GM13977 (cell line): ENCODE data around the gene PBX1.

Experiments used
- DNase-seq: peaks from one replicate; pipeline ENCODE4 v3.0.0; 2012; ENCODE audit warnings: low spot score
- in situ Hi-C: fragments of 300-500 bp; cut with MboI; formaldehyde crosslinking; loops from one replicate; pipeline ENCODE4 v1.12.0; 2022; ENCODE audit warnings: low sequenced_read_pairs, low pct_unique_long_range_greater_than_20kb, mixed read lengths, inconsistent platforms; ENCODE audit not compliant: unreplicated experiment
- TF ChIP-seq, protein P1 (sequence below): IDR thresholded peaks from 2 replicates; pipeline ENCODE4 v1.5.1; 2012; ENCODE audit warnings: mild to moderate bottlenecking, control low read depth; ENCODE audit not compliant: insufficient read depth; ENCODE audit errors: extremely low read depth, missing control alignments

Gene PBX1

DNA sequence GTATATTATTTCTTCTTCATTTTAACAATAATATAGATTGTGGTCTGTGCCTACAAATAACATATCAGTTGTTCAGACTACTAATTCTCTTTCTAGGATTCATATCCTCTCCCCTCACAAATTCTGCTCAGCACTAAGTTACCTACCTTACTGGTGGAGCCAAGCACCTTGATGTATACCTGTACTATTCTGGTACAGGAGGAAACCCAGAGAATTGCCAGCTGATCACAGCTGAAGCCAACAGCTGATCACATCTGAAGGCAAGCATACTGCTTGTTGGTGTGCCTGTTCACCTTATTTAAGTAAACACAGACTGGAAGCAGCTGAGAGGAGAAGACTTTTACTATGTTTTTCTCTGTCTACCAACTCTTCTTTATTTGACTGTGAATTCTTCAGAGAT lies 101.8 kb downstream of the PBX1 start:
- TF ChIP-seq, protein P1, sequence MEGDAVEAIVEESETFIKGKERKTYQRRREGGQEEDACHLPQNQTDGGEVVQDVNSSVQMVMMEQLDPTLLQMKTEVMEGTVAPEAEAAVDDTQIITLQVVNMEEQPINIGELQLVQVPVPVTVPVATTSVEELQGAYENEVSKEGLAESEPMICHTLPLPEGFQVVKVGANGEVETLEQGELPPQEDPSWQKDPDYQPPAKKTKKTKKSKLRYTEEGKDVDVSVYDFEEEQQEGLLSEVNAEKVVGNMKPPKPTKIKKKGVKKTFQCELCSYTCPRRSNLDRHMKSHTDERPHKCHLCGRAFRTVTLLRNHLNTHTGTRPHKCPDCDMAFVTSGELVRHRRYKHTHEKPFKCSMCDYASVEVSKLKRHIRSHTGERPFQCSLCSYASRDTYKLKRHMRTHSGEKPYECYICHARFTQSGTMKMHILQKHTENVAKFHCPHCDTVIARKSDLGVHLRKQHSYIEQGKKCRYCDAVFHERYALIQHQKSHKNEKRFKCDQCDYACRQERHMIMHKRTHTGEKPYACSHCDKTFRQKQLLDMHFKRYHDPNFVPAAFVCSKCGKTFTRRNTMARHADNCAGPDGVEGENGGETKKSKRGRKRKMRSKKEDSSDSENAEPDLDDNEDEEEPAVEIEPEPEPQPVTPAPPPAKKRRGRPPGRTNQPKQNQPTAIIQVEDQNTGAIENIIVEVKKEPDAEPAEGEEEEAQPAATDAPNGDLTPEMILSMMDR, result no peak
- no peak for DNase-seq
- in situ Hi-C loops, result no loop called here

DNA sequence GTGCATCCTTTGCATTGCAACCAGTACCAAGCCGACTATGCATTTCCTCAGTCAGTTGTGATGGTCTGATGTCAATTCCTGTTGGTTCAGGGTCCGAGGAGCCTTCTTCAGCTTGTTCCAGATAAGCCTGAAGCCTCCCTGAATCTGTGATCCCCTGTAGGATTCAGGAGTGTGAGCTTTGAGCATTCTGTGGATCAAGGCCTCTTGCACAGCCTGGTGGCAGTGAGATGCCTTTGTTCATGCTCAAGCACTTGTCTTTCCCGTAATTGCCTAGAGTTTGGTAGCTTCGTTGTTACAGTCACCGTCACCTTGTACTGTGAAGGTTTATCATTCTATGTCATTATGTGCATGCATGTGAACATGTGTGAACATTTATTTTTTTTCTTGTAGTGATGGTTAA lies 103.5 kb downstream of the PBX1 start:
- in situ Hi-C loops, result no loop called here
- no peak for DNase-seq
- TF ChIP-seq, protein P1, result no peak

DNA sequence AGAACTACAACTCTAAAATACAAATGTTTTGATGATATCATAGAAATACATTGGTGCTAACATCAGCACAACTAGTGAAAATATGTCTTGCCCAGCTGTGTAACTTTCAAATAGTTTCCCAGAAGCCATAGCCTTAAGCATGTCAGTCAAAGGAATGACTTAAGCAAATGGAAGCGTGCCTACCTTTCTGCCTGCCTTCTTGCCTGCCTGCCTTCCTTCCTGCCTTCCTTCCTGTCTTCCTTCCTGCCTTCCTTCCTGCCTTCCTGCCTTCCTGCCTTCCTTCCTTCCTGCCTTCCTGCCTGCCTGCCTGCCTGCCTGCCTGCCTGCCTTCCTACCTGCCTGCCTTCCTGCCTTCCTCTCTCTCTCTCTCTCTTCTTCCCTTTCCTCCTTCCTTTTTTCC lies 104.0 kb downstream of the PBX1 start:
- no peak for DNase-seq
- in situ Hi-C loops, result no loop called here
- TF ChIP-seq, protein P1, result no peak

DNA sequence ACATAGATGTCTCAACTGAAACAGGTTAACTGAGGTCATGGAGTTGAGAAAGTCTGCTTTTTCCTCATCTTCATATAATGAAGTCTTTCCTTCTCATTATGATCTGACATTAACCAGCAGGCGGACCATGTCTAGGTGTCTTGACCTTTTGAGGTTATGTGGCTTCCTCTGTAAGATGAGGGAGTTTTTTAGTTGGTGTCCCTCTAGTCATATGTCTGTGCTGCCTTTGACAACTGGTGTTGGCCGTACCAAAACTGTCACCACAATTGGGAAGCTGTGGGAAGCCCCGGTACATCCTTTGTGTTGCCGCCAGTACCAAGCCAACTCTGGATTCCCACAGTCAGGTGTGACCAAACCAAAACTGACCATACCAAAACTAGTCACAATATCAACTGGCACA lies 105.1 kb downstream of the PBX1 start:
- in situ Hi-C loops, result no loop called here
- TF ChIP-seq, protein P1, result no peak
- DNase-seq, result no peak

DNA sequence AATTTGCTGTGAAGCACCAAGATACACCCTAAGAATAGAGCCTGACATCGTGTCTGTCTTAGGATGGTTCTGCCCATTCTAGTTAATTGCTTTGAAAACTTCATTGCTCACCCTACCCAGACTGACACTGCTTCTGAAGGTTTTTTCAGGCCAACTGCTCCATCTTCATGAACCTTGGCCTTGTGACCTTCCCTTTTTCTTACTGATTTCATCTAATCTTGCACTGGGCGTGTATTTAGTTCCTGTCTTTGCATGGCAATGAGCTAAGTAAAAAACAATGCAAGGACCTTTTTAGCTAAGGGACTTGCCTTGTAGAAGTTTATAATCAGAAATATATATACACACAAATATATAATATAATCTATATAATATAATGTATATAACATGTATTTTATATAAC lies 108.0 kb downstream of the PBX1 start:
- DNase-seq, result no peak
- TF ChIP-seq, protein P1, result no peak
- in situ Hi-C loops, result no loop called here

DNA sequence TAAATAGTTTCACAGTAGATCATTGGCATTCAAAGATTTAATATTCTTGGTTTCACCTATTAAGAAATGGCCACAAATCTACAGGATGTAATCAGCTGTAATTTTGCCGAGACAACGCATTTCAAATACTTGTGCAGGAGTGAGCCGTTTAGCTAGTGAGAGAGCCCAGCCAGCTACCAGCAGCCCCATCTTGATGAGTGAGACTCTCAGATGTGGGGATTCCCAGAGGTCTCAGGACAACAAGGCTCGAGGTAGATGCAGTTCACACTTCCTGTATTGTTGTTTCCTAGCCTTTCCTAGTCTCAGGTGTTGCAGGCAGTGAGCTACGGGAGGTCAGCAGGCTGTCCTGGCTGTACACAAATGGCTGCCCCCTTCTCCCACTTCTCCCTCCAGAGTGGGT lies 108.6 kb downstream of the PBX1 start:
- in situ Hi-C loops, result no loop called here

More for the DNA sequence above, 108.6 kb downstream of the PBX1 start:
- DNase-seq, result no peak
- TF ChIP-seq, protein P1, result no peak
